Measurements from ENCODE around the gene RABGEF1.

DNA sequence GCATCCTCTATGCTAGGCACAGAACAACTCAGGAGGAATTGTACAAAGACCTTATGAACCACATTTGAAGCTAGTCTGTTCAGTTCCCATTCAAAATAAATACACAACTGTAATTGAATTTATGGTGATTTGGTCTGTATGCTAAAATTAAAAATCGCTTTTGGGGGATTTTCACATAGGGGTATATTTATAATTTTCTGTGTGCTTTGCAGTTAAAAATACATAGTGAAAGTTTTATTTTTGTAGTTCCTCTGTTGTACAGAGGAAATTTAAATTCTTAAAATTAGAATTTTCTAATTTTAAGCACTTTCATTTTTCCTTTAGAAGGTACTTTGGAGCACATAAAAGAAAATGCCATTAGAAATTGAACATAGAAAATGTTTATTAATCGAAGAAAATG is 6.9 kb downstream of the RABGEF1 start:
- TF ChIP-seq EP300 (IDR thresholded peaks at IDR 0.05) (no peak), POLR2AphosphoS5 (IDR thresholded peaks at IDR 0.05) (no peak)
- TF ChIP-seq, protein P1, sequence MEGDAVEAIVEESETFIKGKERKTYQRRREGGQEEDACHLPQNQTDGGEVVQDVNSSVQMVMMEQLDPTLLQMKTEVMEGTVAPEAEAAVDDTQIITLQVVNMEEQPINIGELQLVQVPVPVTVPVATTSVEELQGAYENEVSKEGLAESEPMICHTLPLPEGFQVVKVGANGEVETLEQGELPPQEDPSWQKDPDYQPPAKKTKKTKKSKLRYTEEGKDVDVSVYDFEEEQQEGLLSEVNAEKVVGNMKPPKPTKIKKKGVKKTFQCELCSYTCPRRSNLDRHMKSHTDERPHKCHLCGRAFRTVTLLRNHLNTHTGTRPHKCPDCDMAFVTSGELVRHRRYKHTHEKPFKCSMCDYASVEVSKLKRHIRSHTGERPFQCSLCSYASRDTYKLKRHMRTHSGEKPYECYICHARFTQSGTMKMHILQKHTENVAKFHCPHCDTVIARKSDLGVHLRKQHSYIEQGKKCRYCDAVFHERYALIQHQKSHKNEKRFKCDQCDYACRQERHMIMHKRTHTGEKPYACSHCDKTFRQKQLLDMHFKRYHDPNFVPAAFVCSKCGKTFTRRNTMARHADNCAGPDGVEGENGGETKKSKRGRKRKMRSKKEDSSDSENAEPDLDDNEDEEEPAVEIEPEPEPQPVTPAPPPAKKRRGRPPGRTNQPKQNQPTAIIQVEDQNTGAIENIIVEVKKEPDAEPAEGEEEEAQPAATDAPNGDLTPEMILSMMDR (IDR thresholded peaks at IDR 0.05), result no peak
